Gastrocnemius medialis (tissue), 4 donors: ENCODE measurements around the gene SLC2A1.

Experiments
- POLR2A ChIP-seq, 2 donors: fragments of 450-650 bp; IDR thresholded peaks; one replicate each; pipeline ENCODE4 v1.6.1; 2017; ENCODE audit warnings: antibody characterized with exemption in 2 of 2, mild to moderate bottlenecking in 2 of 2, moderate library complexity in 2 of 2
- TF ChIP-seq, protein P1 (sequence below), 5 experiments: fragments of 450-650 bp in 3 of 5; fragments of 200-600 bp in 2 of 5; sonication (generic) in 2 of 5; IDR thresholded peaks in 4 of 5; conservative IDR thresholded peaks in 1 of 5; 1 replicate in 4 of 5; 2 replicates in 1 of 5; pipeline ENCODE4 v1.5.1; 2016 to 2019; ENCODE audit warnings: antibody characterized with exemption in 5 of 5, mild to moderate bottlenecking in 3 of 5, moderate library complexity in 3 of 5

- TF ChIP-seq, protein P1, sequence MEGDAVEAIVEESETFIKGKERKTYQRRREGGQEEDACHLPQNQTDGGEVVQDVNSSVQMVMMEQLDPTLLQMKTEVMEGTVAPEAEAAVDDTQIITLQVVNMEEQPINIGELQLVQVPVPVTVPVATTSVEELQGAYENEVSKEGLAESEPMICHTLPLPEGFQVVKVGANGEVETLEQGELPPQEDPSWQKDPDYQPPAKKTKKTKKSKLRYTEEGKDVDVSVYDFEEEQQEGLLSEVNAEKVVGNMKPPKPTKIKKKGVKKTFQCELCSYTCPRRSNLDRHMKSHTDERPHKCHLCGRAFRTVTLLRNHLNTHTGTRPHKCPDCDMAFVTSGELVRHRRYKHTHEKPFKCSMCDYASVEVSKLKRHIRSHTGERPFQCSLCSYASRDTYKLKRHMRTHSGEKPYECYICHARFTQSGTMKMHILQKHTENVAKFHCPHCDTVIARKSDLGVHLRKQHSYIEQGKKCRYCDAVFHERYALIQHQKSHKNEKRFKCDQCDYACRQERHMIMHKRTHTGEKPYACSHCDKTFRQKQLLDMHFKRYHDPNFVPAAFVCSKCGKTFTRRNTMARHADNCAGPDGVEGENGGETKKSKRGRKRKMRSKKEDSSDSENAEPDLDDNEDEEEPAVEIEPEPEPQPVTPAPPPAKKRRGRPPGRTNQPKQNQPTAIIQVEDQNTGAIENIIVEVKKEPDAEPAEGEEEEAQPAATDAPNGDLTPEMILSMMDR (IDR thresholded peaks at IDR 0.05 in 4 of 5, conservative IDR thresholded peaks at IDR 0.05 in 1 of 5) = no peak
- TF ChIP-seq POLR2A (IDR thresholded peaks at IDR 0.05) = no peak
Measured at GRCh38 chr1:42877380-42877779, 81.3 kb downstream of the SLC2A1 start.
